Measurements from ENCODE around the gene FOXO4.

Gene FOXO4

DNA sequence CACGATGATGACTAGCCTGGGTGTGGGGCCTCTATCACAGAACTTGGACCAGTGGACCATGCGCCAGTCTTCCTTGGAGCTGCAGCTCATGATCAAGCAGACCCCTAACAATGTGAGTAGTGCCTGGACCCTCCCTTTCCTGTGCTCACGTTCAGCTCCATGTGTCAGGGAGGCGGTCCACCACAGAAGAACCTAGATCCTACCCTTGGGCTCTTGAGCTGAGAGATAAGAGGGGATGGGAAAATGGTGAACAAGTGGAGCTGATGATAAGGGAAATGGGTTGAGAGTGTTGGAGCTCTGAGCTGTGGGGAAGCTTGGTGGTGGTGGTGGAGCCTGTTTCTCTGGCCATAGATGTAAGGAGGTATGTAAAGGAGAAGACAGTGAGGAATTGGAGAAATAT, 35.9 kb downstream of the FOXO4 start:
- no peak for DNase-seq (ENCODE audit: low read depth in 3 of 3, low spot score in 1 of 3)

DNA sequence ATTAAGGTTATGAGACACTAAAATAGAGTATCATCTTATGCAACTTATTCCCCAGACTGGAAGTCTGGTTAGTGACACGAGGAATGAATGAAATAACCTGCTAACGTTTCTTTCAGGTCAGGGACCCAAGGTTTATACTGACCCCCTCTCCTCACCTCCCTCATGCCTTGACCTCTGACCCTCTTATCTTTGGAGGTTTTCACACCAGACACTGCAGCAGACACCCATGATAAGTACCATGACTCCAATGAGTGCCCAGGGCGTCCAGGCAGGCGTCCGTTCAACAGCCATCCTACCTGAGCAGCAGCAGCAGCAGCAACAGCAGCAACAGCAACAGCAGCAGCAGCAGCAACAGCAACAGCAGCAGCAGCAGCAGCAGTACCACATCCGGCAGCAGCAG, 44.8 kb downstream of the FOXO4 start:
- DNase-seq (ENCODE audit: low read depth in 3 of 3, low spot score in 1 of 3): no peak

DNA sequence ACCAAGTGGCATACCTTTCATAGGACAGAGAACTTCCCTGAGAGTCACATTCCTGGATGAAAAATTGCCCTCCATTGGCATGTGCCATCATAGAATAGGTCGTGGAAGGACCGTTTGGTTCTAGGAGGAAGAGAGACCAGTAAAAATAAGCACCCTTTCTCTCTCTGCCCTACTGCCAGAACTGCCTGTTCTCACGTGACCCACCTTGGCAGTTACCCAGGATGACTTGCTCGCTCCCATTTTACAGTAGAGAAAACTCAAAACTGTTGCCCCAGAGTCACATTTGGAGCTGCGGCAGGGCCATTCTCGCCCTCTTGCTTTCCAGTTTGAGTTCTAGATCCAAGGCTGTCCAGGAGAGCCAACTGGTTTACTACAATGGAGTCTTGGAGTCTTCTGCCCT, 47.9 kb downstream of the FOXO4 start:
- DNase-seq (ENCODE audit: low read depth in 3 of 3, low spot score in 1 of 3): no peak

DNA sequence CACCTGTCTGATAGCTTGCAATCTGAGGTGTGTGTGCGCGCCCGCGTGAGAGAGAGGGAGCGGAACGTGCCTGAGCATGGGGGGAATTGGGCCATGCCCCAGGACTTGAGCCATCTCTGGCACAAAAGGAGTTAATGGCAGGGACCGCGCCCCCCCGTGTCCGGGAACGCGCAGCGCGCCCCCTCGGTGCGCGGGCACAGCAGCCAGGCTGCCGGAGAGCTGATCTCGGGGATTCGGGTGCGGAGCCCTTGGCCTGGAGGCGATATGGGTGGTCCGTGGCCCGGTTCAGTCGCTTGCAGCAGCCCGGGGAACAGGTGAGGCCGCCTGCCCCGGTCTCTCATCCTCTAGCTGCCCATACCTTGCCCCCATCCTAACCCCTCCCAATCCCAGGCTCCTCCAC, 49.0 kb downstream of the FOXO4 start, which contains the start of gene NLGN3:
Gene NLGN3, plus strand, starts transcription at position 191 of the 400 bp plus-strand sequence. CDS start 2,909 bp downstream, outside the sequence.
- no peak for DNase-seq (ENCODE audit: low read depth in 3 of 3, low spot score in 1 of 3)

DNA sequence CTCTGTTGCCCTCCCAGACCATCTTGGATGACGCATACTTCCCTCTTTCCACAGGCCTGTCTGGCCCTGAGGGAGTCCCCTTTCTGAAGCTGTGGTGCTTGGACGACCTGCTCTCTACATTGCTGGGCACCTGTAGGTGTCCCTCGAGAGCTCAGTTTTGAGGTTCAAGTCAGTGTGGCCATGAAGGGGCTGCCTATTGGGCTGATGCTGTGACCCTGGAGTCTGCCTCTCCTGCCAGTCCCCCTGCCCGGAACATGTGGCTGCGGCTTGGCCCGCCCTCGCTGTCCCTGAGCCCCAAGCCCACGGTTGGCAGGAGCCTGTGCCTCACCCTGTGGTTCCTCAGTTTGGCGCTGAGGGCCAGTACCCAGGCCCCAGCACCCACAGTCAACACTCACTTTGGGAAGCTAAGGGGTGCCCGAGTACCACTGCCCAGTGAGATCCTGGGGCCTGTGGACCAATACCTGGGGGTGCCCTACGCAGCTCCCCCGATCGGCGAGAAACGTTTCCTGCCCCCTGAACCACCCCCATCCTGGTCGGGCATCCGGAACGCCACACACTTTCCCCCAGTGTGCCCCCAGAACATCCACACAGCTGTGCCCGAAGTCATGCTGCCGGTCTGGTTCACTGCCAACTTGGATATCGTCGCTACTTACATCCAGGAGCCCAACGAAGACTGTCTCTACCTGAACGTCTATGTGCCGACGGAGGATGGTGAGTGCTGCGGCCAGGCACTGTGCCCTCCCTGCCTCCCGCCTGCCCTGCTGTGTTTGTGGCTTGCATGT, 52.0 kb downstream of the FOXO4 start:
- DNase-seq (ENCODE audit: low read depth in 3 of 3, low spot score in 1 of 3): no peak

DNA sequence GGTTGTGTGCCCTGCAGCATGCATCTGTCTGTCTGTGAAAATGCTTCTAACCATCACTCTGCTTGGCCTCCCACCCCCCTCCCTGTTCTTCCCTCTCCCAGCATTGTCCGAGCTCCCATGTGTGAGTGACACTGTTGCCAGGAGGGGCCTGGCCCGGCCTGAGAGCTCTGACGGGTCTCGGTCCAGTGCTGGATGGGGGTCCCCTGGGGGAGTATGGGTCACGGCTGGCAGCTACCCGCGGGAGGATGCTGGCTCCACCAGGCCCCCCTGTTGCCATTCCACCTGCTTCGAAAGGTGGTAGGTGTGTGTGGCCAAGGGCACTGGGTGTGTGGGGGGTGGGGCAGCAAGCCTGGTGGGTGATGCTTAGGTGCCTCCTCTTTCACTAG, 52.6 kb downstream of the FOXO4 start:
- DNase-seq (ENCODE audit: low read depth in 3 of 3, low spot score in 1 of 3): no peak

DNA sequence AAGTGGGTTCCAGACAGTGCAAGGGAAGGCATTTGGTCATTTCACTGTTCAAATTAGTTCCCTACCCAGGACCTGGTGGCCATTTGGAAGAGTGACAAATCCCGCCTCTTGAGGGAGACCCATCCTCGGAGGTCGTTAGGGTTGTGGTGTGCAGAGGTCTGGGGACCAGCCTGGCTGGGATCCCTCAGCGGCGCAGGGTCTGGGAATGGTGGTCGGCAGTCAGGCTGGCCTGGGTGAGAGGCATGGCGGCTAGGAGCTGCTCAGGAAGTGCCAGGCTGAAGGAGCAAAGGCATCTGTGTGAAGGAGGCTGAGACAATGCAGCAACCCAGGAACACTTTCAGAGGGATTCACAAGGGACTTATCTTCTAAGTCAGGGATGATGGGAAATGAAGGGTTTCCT, 55.7 kb downstream of the FOXO4 start:
- DNase-seq (ENCODE audit: low read depth in 3 of 3, low spot score in 1 of 3): no peak

Data from stimulated activated CD4-positive, alpha-beta T cell treated with anti-CD3 and anti-CD28 coated beads, TNF-alpha, amount 100 ng/mL, for 1 hour (primary cell).